Neuron (in vitro differentiated cells): ENCODE measurements around the gene CAPNS2.

ENCODE experiments used
- H2AFZ ChIP-seq: one replicate; pipeline ENCODE4 v1.6.1; 2013; ENCODE audit warnings: low read depth, mild to moderate bottlenecking, inconsistent platforms, low read length, moderate library complexity
- H3K27me3 ChIP-seq: one replicate; pipeline ENCODE4 v1.6.1; 2013; ENCODE audit warnings: low read length; ENCODE audit not compliant: insufficient read depth
- H3K36me3 ChIP-seq: one replicate; pipeline ENCODE4 v1.6.1; 2013; ENCODE audit warnings: low read length; ENCODE audit not compliant: insufficient read depth
- H3K4me1 ChIP-seq: one replicate; pipeline ENCODE4 v1.6.1; 2013; ENCODE audit warnings: low read length; ENCODE audit not compliant: insufficient read depth
- H3K4me3 ChIP-seq: 2 replicates; pipeline ENCODE4 v1.5.1; 2013; ENCODE audit warnings: mild to moderate bottlenecking, low read length, moderate library complexity
- H3K9me3 ChIP-seq: one replicate; pipeline ENCODE4 v1.6.1; 2013; ENCODE audit warnings: low read length

CAPNS2 gene

DNA sequence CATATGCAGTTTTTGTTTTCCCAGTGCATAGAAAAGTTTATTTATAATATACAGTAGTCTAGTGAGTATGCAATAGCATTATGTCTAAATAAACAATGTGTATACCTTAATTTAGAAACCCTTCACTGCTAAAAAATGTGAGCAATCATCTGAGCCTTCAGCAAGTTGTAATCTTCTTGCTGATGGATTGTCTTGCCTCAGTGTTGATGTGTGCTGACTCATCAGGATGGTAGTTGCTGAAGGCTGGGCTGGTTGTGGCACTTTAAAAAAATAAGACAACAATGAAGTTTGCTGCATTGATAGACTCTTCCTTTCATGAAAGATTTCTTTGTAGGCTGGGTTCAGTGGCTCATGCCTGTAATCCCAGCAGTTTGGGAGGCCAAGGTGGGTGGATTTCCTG is 13.9 kb upstream of the CAPNS2 start:
- H2AFZ ChIP-seq, result no peak overlapping the region
- H3K4me1 ChIP-seq, result no peaks in the 10 kb centered on the region
- H3K4me3 ChIP-seq, result no peak overlapping the region
- H3K9me3 ChIP-seq, result no peaks in the 10 kb centered on the region
- no peaks in the 10 kb centered on the region for H3K27me3 ChIP-seq
- no peaks in the 10 kb centered on the region for H3K36me3 ChIP-seq

- H3K36me3 ChIP-seq, result no peaks in the 10 kb centered on the region
- no peaks in the 10 kb centered on the region for H3K27me3 ChIP-seq
- no peak overlapping the region for H3K4me3 ChIP-seq
- no peaks in the 10 kb centered on the region for H3K9me3 ChIP-seq
- H3K4me1 ChIP-seq, result no peaks in the 10 kb centered on the region
- H2AFZ ChIP-seq, result no peak overlapping the region
Measured at GRCh38 chr16:55555436-55555835, 11.0 kb upstream of the CAPNS2 start.

- Histone ChIP-seq H3K4me3 (no peak overlapping the region), H3K27me3 (no peaks in the 10 kb centered on the region), H3K36me3 (no peaks in the 10 kb centered on the region), H3K4me1 (no peaks in the 10 kb centered on the region), H2AFZ (no peak overlapping the region), H3K9me3 (no peaks in the 10 kb centered on the region)
Measured at GRCh38 chr16:55557186-55557585, 9.3 kb upstream of the CAPNS2 start.

DNA sequence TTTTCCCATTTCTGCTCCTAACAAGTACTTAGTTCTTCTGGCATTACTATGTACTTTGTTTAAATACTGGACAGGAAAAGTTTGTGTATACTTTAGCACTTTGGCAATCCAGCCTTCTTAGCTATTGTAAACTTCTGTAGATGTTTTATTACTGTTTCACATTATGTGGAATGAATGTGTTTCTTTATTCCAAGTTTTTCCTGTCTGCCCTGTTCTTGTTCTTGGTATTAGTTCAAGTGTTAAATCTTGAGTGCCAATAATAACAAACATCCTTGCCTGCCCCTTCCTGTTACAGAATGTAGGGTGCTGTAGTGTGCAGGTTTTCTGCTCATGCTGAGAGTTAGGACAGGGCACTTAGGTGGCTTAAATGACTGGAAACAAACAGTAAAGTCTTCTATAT is 7.3 kb upstream of the CAPNS2 start:
- H3K27me3 ChIP-seq, result no peaks in the 10 kb centered on the region
- H3K36me3 ChIP-seq, result no peaks in the 10 kb centered on the region
- no peaks in the 10 kb centered on the region for H3K9me3 ChIP-seq
- H3K4me1 ChIP-seq, result no peaks in the 10 kb centered on the region
- no peak overlapping the region for H2AFZ ChIP-seq
- H3K4me3 ChIP-seq, result no peak overlapping the region

DNA sequence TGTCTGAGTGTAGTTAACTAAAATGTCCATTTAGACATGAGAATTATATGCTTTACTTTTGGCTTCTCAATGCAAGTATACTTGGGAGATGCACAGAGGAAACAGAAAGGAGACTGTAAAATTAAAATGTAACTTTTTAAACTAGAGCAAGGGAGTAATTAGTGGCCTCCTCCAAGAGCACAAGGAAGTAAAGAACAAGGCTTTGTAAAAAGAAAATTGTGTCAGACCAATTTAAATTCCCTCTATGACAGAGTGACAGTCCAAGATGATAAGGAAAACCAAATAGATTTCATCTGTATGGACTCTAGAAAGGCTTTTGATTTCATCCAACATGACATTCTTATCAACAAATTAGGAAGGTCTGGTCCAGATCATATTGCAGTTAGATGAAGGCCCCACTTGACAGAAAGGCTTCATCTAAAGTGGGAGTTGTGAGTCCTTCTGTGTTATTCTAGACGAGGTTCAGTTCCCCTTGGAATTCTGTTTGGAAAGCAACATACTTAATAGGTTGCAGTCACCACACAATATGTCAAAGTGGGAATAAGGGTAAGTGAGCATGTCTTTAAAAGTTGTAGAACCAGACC is 6.5 kb upstream of the CAPNS2 start:
- no peaks in the 10 kb centered on the region for H3K4me1 ChIP-seq
- H2AFZ ChIP-seq, result no peak overlapping the region
- H3K9me3 ChIP-seq, result no peaks in the 10 kb centered on the region
- no peak overlapping the region for H3K4me3 ChIP-seq
- no peaks in the 10 kb centered on the region for H3K27me3 ChIP-seq
- H3K36me3 ChIP-seq, result no peaks in the 10 kb centered on the region

DNA sequence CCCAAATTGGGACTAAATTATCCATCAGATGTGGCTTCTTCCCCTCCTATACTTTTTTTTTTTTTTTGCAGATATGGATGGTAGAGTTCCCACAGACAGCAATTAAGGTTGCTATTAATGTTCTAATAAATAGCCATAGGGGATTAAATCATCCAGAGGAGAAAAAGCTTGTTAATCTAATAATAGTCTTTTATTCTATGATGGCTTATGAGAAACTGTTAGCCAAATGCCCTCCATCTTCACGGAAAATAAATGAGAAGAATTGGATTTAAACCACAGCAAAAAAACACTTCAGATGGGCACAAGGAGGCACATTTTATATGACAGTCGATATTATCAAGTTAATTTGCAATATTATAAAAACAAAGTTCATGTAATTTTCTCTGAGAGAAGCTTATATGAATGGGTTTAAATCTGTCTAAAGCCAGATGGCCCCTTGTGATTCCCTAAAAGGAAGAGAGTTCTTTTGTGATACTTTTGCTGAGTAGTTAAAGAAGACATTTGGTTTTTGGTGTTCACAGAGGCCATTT is 5.1 kb upstream of the CAPNS2 start:
- no peak overlapping the region for H2AFZ ChIP-seq
- H3K4me3 ChIP-seq, result no peak overlapping the region
- no peaks in the 10 kb centered on the region for H3K36me3 ChIP-seq
- no peaks in the 10 kb centered on the region for H3K27me3 ChIP-seq
- H3K9me3 ChIP-seq, result no peaks in the 10 kb centered on the region
- no peaks in the 10 kb centered on the region for H3K4me1 ChIP-seq

GRCh38 chr16:55562936-55563335 is 3.5 kb upstream of the CAPNS2 start:
- no peaks in the 10 kb centered on the region for H3K27me3 ChIP-seq
- no peak overlapping the region for H2AFZ ChIP-seq
- H3K36me3 ChIP-seq, result no peaks in the 10 kb centered on the region
- H3K4me1 ChIP-seq, result no peaks in the 10 kb centered on the region
- no peak overlapping the region for H3K4me3 ChIP-seq
- no peaks in the 10 kb centered on the region for H3K9me3 ChIP-seq

DNA sequence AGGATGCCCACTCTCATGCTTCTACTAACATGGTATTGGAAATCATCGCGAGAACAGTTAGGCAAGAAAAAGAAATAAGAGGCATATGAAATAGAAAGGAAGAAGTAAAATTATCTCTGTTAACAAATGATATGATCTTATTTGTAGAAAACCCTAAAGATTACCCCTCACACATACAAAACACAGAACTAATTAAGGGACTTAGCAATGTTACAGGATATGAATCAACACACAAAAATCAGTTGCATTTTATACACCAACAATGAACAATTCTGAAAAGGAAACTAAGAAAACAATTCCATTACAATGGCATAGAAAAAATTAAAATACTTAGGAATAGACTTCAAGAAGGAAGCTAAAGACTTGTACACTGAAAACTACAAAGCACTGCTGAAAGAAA is 2.7 kb upstream of the CAPNS2 start:
- no peak overlapping the region for H3K4me3 ChIP-seq
- no peaks in the 10 kb centered on the region for H3K9me3 ChIP-seq
- H2AFZ ChIP-seq, result no peak overlapping the region
- no peaks in the 10 kb centered on the region for H3K27me3 ChIP-seq
- H3K36me3 ChIP-seq, result no peaks in the 10 kb centered on the region
- H3K4me1 ChIP-seq, result peaks cover 1% of the 10 kb centered on the region

GRCh38 chr16:55565086-55565485 is 1.4 kb upstream of the CAPNS2 start:
- H2AFZ ChIP-seq, result no peak overlapping the region
- no peaks in the 10 kb centered on the region for H3K27me3 ChIP-seq
- H3K9me3 ChIP-seq, result no peaks in the 10 kb centered on the region
- no peaks in the 10 kb centered on the region for H3K36me3 ChIP-seq
- H3K4me3 ChIP-seq, result no peak overlapping the region
- peaks cover 1% of the 10 kb centered on the region for H3K4me1 ChIP-seq

DNA sequence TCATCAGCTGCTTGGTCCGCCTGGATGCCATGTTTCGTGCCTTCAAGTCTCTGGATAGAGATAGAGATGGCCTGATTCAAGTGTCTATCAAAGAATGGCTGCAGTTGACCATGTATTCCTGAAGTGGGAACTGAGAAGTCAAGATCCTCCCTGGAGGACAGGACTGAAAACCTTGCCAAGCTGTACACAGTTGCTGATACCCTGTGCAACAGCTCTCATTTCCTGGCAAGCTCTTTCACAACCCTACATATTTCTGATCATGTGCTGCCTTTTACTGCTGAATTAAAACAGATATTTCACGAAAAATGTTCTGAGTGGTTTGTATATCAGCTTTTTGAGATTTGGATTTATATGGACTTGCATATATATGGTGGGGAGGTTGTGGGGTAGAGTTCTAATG is 898 bp downstream of the CAPNS2 start:
- Histone ChIP-seq H3K4me3 (no peak overlapping the region), H3K27me3 (no peaks in the 10 kb centered on the region), H3K9me3 (no peaks in the 10 kb centered on the region), H2AFZ (no peak overlapping the region), H3K36me3 (no peaks in the 10 kb centered on the region), H3K4me1 (peaks cover 1% of the 10 kb centered on the region)

GRCh38 chr16:55568207-55568606 is 1.7 kb downstream of the CAPNS2 start:
- Histone ChIP-seq H2AFZ (no peak overlapping the region), H3K4me3 (no peak overlapping the region), H3K4me1 (peaks cover 1% of the 10 kb centered on the region), H3K9me3 (no peaks in the 10 kb centered on the region), H3K27me3 (no peaks in the 10 kb centered on the region), H3K36me3 (no peaks in the 10 kb centered on the region)

- H2AFZ ChIP-seq, result no peak overlapping the region
- no peaks in the 10 kb centered on the region for H3K9me3 ChIP-seq
- H3K36me3 ChIP-seq, result no peaks in the 10 kb centered on the region
- H3K27me3 ChIP-seq, result no peaks in the 10 kb centered on the region
- H3K4me3 ChIP-seq, result no peak overlapping the region
- H3K4me1 ChIP-seq, result peaks cover 1% of the 10 kb centered on the region
Measured at GRCh38 chr16:55569025-55569424, 2.5 kb downstream of the CAPNS2 start.

DNA sequence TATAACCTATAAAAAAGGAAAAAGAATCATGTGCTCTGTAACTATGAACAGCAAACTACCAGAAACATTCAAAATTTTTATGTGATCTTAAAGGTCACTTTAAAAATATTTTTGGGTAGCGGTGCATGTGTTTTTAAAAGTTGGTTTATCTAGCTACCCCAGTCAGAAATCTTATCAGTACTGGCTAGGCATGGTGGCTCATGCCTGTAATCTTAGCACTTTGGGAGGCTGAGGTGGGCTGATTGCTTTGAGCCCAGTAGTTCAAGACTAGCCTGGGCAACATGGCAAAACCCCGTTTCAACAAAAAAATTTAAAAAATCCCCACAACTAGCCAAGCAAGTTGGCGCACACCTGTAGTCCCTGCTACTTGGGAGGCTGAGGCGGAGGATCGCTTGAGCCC is 3.7 kb downstream of the CAPNS2 start:
- Histone ChIP-seq H3K27me3 (no peaks in the 10 kb centered on the region), H3K9me3 (no peaks in the 10 kb centered on the region), H2AFZ (no peak overlapping the region)

GRCh38 chr16:55571191-55571897 is 4.9 kb downstream of the CAPNS2 start:
- H3K36me3 ChIP-seq, result no peaks in the 10 kb centered on the region
- H2AFZ ChIP-seq, result no peak overlapping the region
- no peaks in the 10 kb centered on the region for H3K9me3 ChIP-seq
- no peak overlapping the region for H3K4me3 ChIP-seq
- H3K4me1 ChIP-seq, result peaks cover 1% of the 10 kb centered on the region
- H3K27me3 ChIP-seq, result no peaks in the 10 kb centered on the region

More for the DNA sequence above, 3.7 kb downstream of the CAPNS2 start:
- no peak overlapping the region for H3K4me3 ChIP-seq
- peaks cover 1% of the 10 kb centered on the region for H3K4me1 ChIP-seq
- H3K36me3 ChIP-seq, result no peaks in the 10 kb centered on the region
